ENCODE measurements around the gene TIAM2.
A peak's percentile ranks its signal among the peaks of the same experiment; 100 is the strongest.
"Not testable (repeated sequence)": the region's sequence is repeated elsewhere in the genome, so short reads cannot be mapped to it uniquely, and the experiment has no call there.

Gene TIAM2
- total RNA-seq: 2.7 to 13.2 (median 6.3) reads per million in 17 experiments

- DNase-seq: peak in 2 of 4 experiments; percentile 4 to 33
Measured at GRCh38 chr6:154995254-154996015, at the start of gene TIAM2. Gene TIAM2 (plus strand): TSS chr6:154995315. CDS start chr6:155129224, 133,909 bp downstream.

- DNase-seq: no peak
Measured at GRCh38 chr6:154950979-154951344, 44.2 kb upstream of the TIAM2 start.

- peak; percentile 15 to 49 (median 35) for DNase-seq
Measured at GRCh38 chr6:154951345-154952200, 43.5 kb upstream of the TIAM2 start.

- no peak for DNase-seq
Measured at GRCh38 chr6:154953644-154954043, 41.5 kb upstream of the TIAM2 start.

GRCh38 chr6:154954347-154954746 is 40.8 kb upstream of the TIAM2 start:
- no peak for DNase-seq

GRCh38 chr6:154956771-154957522 is 38.2 kb upstream of the TIAM2 start:
- no peak for DNase-seq

GRCh38 chr6:154958469-154958868 is 36.6 kb upstream of the TIAM2 start:
- no peak for DNase-seq

- DNase-seq: no peak
Measured at GRCh38 chr6:154960299-154960843, 34.7 kb upstream of the TIAM2 start.

- no peak for DNase-seq
Measured at GRCh38 chr6:154960854-154961530, 34.1 kb upstream of the TIAM2 start.

- peak; percentile 39 to 72 (median 62) for DNase-seq
Measured at GRCh38 chr6:154962753-154963152, 32.4 kb upstream of the TIAM2 start.

- not testable (repeated sequence) for DNase-seq
Measured at GRCh38 chr6:154966065-154966770, 28.9 kb upstream of the TIAM2 start.

- DNase-seq: no peak
Measured at GRCh38 chr6:154969796-154970195, 25.3 kb upstream of the TIAM2 start.

GRCh38 chr6:154974485-154975149 is 20.5 kb upstream of the TIAM2 start:
- DNase-seq: no peak

- no peak for DNase-seq
Measured at GRCh38 chr6:154977588-154977987, 17.5 kb upstream of the TIAM2 start.

GRCh38 chr6:154980273-154981078 is 14.6 kb upstream of the TIAM2 start:
- no peak for DNase-seq

GRCh38 chr6:154981079-154981870 is 13.8 kb upstream of the TIAM2 start:
- DNase-seq: no peak

GRCh38 chr6:154984146-154984545 is 11.0 kb upstream of the TIAM2 start:
- no peak for DNase-seq

GRCh38 chr6:154986787-154987235 is 8.3 kb upstream of the TIAM2 start:
- DNase-seq: no peak

GRCh38 chr6:154989448-154989847 is 5.7 kb upstream of the TIAM2 start:
- no peak for DNase-seq
